Panc1 (cell line): ENCODE results near the gene TFAP2D. TPM values are rescaled to one million over a fixed set of nuclear protein-coding genes. Genes with fewer than 3 reads are reported as not detected.

Experiments
- ATAC-seq: fragments of 200-7000 bp; cut with Tn5 transposase; 2 replicates; pipeline ENCODE4 v1.9.1; 2020; ENCODE audit warnings: mild to moderate bottlenecking, moderate library complexity
- BruUV-seq: library from RNA; stranded (reverse); fragments of 400-500 nt; replicated peaks from 2 replicates; lab custom pipeline; 2021; lab: Mats Ljungman, UMichigan
- CTCF ChIA-PET: fragments of 300-600 bp; sonication (Branson Sonifier 250); formaldehyde crosslinking; loops from one replicate; lab custom pipeline; 2022; ENCODE audit warnings: antibody characterized with exemption; lab: Charles Lee
- POLR2A ChIA-PET: fragments of 300-600 bp; sonication (Branson Sonifier 250); formaldehyde crosslinking; loops from one replicate; lab custom pipeline; 2022; ENCODE audit warnings: antibody characterized with exemption; lab: Charles Lee
- DNase-seq: peaks from one replicate; pipeline ENCODE4 v3.0.0-alpha.2; 2010; ENCODE audit warnings: low read depth, low spot score
- H3K27ac ChIP-seq: 2 replicates; pipeline ENCODE4 v1.5.1; 2011; ENCODE audit warnings: mild to moderate bottlenecking, low read length, inconsistent platforms
- H3K27me3 ChIP-seq: fragments of 200-500 bp; sonication (Bioruptor generic); 2 replicates; pipeline ENCODE4 v1.6.0; 2014; ENCODE audit warnings: low read length, inconsistent platforms; ENCODE audit not compliant: control insufficient read depth, insufficient read depth
- H3K36me3 ChIP-seq: fragments of 200-500 bp; sonication (Bioruptor generic); 2 replicates; pipeline ENCODE4 v1.5.1; 2014; ENCODE audit warnings: inconsistent platforms, mild to moderate bottlenecking, low read length, moderate library complexity; ENCODE audit not compliant: control insufficient read depth, insufficient read depth
- H3K4me1 ChIP-seq: 2 replicates; pipeline ENCODE4 v1.5.1; 2011; ENCODE audit warnings: inconsistent platforms, mild to moderate bottlenecking, low read length, moderate library complexity; ENCODE audit not compliant: control insufficient read depth, insufficient read depth
- H3K4me3 ChIP-seq, 2 experiments: 2 replicates each; pipeline ENCODE4 v1.5.1; 2011 to 2012; ENCODE audit warnings: low read depth in 2 of 2, low read length in 2 of 2, mild to moderate bottlenecking in 2 of 2, inconsistent platforms in 1 of 2, moderate library complexity in 1 of 2
- H3K9me3 ChIP-seq: fragments of 200-500 bp; sonication (Bioruptor generic); 2 replicates; pipeline ENCODE4 v1.5.1; 2014; ENCODE audit warnings: low read depth, mild to moderate bottlenecking, inconsistent platforms, low read length, moderate library complexity; ENCODE audit not compliant: control insufficient read depth, insufficient read depth
- CTCF ChIP-seq: fragments of 450-650 bp; IDR thresholded peaks from 2 replicates; pipeline ENCODE4 v1.5.1; 2017; ENCODE audit warnings: mild to moderate bottlenecking
- POLR2AphosphoS5 ChIP-seq: IDR thresholded peaks from 2 replicates; pipeline ENCODE4 v1.6.1; 2012; ENCODE audit warnings: mild to moderate bottlenecking, low read depth, low read length, moderate library complexity
- REST ChIP-seq, 2 experiments: IDR thresholded peaks; 2 replicates each; pipeline ENCODE4 v1.6.1; 2011 to 2012; ENCODE audit warnings: low read depth in 2 of 2, control low read depth in 1 of 2, low read length in 1 of 2, mild to moderate bottlenecking in 1 of 2, moderate library complexity in 1 of 2; ENCODE audit not compliant: insufficient read depth in 1 of 2
- SIN3A ChIP-seq: IDR thresholded peaks from 2 replicates; pipeline ENCODE4 v1.6.1; 2012; ENCODE audit warnings: low read depth, mild to moderate bottlenecking, low read length, moderate library complexity, borderline replicate concordance; ENCODE audit not compliant: insufficient read depth
- TCF7L2 ChIP-seq: IDR thresholded peaks from 2 replicates; pipeline ENCODE4 v1.6.1; 2011; ENCODE audit warnings: mild to moderate bottlenecking, low read depth, low read length, inconsistent platforms
- in situ Hi-C: cut with HindIII; loops from 2 replicates; pipeline ENCODE4 v1.10.0; 2016; ENCODE audit warnings: low sequenced_read_pairs, low pct_unique_long_range_greater_than_20kb
- intact Hi-C: fragments of 100-400 bp; cut with micrococcal nuclease; formaldehyde crosslinking; loops from one replicate; pipeline ENCODE4 v1.10.0; 2022; ENCODE audit not compliant: unreplicated experiment
- total RNA-seq: library from RNA; stranded (reverse); gene quantifications from one replicate; pipeline ENCODE4 v1.2.1, GENCODE V29; 2021; ENCODE audit not compliant: unreplicated experiment

TFAP2D gene
- total RNA-seq, 1 experiment from 2014 or later = not detected

GRCh38 chr6:50720623-50721022 lies 7.3 kb downstream of the TFAP2D start:
- DNase-seq = no peak
- no peak for ATAC-seq
- Histone ChIP-seq H3K27me3 (peaks cover 26% of the 10 kb centered on the region), H3K4me3 (no peak overlapping the region), H3K36me3 (no peaks in the 10 kb centered on the region), H3K4me1 (no peaks in the 10 kb centered on the region), H3K27ac (no peak overlapping the region), H3K9me3 (no peaks in the 10 kb centered on the region)
- intact Hi-C loops (no loop called here), in situ Hi-C loops (no loop called here)
- no TSS peak for BruUV-seq
- CTCF ChIA-PET = no interaction called here
- TF ChIP-seq TCF7L2 (no peak), REST (IDR thresholded peaks at IDR 0.05; ENCODE audit: insufficient read depth in 1 of 2, low read depth in 2 of 2, low read length in 1 of 2) (peak; percentile 72 to 75), POLR2AphosphoS5 (no peak), SIN3A (no peak)
- POLR2A ChIA-PET = no interaction called here

- ChIA-PET CTCF (no interaction called here), POLR2A (no interaction called here)
- no TSS peak for BruUV-seq
- ATAC-seq (no peak), DNase-seq (no peak)
- no peaks in the 10 kb centered on the region for H3K4me1 ChIP-seq
- intact Hi-C loops = no loop called here
- no peaks in the 10 kb centered on the region for H3K36me3 ChIP-seq
- H3K9me3 ChIP-seq = no peaks in the 10 kb centered on the region
- no peak for TF ChIP-seq CTCF
- no peak for TF ChIP-seq POLR2AphosphoS5
- no peak for TF ChIP-seq SIN3A
- no peak for TF ChIP-seq REST (IDR thresholded peaks at IDR 0.05; ENCODE audit: insufficient read depth in 1 of 2, low read depth in 2 of 2, low read length in 1 of 2)
- TF ChIP-seq TCF7L2 = no peak
- H3K27me3 ChIP-seq = peaks cover 16% of the 10 kb centered on the region
- no peak overlapping the region for H3K4me3 ChIP-seq
- H3K27ac ChIP-seq = no peak overlapping the region
- in situ Hi-C loops = no loop called here
These were observed 8.7 kb downstream of the TFAP2D start for GRCh38 chr6:50721978-50722377.
